Measurements from ENCODE around the gene ZBTB8A. TPM values are rescaled to one million over a fixed set of nuclear protein-coding genes. Genes with fewer than 3 reads are reported as not detected.

ZBTB8A gene
- total and polyA plus RNA-seq, 2 of the 8 experiments (the other 6 are each of a cell fraction or from before 2014, with no cell fraction given): 2.9 to 10.4 TPM

- TF ChIP-seq KDM1A (IDR thresholded peaks at IDR 0.05; ENCODE audit: borderline replicate concordance, low read length): no peak
These were observed 47.8 kb upstream of the ZBTB8A start (continued) for GRCh38 chr1:32491386-32491785.
